K562 (cell line): ENCODE measurements around the gene LRP1-AS. TPM values are rescaled to one million over a fixed set of nuclear protein-coding genes. Genes with fewer than 3 reads are reported as not detected.

ENCODE experiments used
- ATAC-seq: fragments of 200-7000 bp; cut with Tn5 transposase; 3 replicates; pipeline ENCODE4 v1.9.1; 2020; ENCODE audit warnings: moderate library complexity
- BruUV-seq: library from RNA; stranded (reverse); fragments of 400-500 nt; replicated peaks from 2 replicates; lab custom pipeline; 2021; lab: Mats Ljungman, UMichigan
- CTCF ChIA-PET: fragments of 300-600 bp; formaldehyde crosslinking; extraction: SDS; loops from one replicate; lab custom pipeline; 2021; ENCODE audit warnings: low intra/inter-chr PET ratio; lab: Yijun Ruan, JAX
- POLR2A ChIA-PET: fragments of 300-600, 350-650 bp; sonication (Branson Sonifier 250); formaldehyde crosslinking; extraction: SDS; loops from one replicate; lab custom pipeline; 2021; ENCODE audit warnings: antibody characterized with exemption, inconsistent platforms; lab: Yijun Ruan, JAX
- DNase-seq, 4 experiments: peaks; one replicate each; pipeline versions ENCODE4 v3.0.0 to v3.0.0-alpha.2; 2011 to 2018; ENCODE audit warnings: low spot score in 3 of 4, mixed read lengths in 3 of 4; ENCODE audit errors: extremely low read depth in 1 of 4
- FAIRE-seq: peaks from 2 replicates; lab custom pipeline; 2011; peaks lifted over from hg19 to GRCh38; lab: Jason Lieb, UNC
- H2AFZ ChIP-seq: 2 replicates; pipeline ENCODE4 v1.6.0; 2011; ENCODE audit warnings: low read depth, low read length, control low read depth, inconsistent platforms
- H3K27ac ChIP-seq: fragments of 200-600 bp; 3 replicates; pipeline ENCODE4 v1.8.0; 2011; ENCODE audit warnings: low read depth, mild to moderate bottlenecking, control low read depth, inconsistent platforms, low read length, moderate library complexity, mixed read lengths; ENCODE audit errors: extremely low read depth
- H3K27me3 ChIP-seq, 2 experiments: fragments of 300-600 bp in 1 of 2; 2 replicates in 1 of 2; 3 replicates in 1 of 2; pipeline versions ENCODE4 v1.6.0 to v1.8.0; 2011; ENCODE audit warnings: inconsistent platforms in 2 of 2, low read length in 2 of 2, mild to moderate bottlenecking in 1 of 2, mixed read lengths in 1 of 2, moderate library complexity in 1 of 2; ENCODE audit not compliant: control insufficient read depth in 2 of 2, insufficient read depth in 2 of 2
- H3K36me3 ChIP-seq: fragments of 300-600 bp; 3 replicates; pipeline ENCODE4 v1.8.0; 2011; ENCODE audit warnings: mild to moderate bottlenecking, low read length, inconsistent platforms; ENCODE audit not compliant: control insufficient read depth, insufficient read depth
- H3K4me1 ChIP-seq, 2 experiments: fragments of 200-600 bp in 1 of 2; replicated peaks in 1 of 2; 2 replicates in 1 of 2; 3 replicates in 1 of 2; pipeline versions ENCODE4 v1.5.1 to v1.8.0; 2011; ENCODE audit warnings: inconsistent platforms in 2 of 2, low read length in 2 of 2, mild to moderate bottlenecking in 1 of 2, mixed read lengths in 1 of 2, moderate library complexity in 1 of 2; ENCODE audit not compliant: control insufficient read depth in 2 of 2, insufficient read depth in 2 of 2
- H3K4me2 ChIP-seq: 2 replicates; pipeline ENCODE4 v1.6.1; 2011; ENCODE audit warnings: low read length, control low read depth, inconsistent platforms, mixed read lengths; ENCODE audit not compliant: insufficient read depth
- H3K4me3 ChIP-seq: fragments of 200-600 bp; sonication (generic), shearing (Covaris generic); 2 replicates; pipeline ENCODE4 v1.5.1; 2016; ENCODE audit warnings: control low read depth, inconsistent platforms
- H3K79me2 ChIP-seq: fragments of 200-600 bp; 3 replicates; pipeline ENCODE4 v1.8.0; 2011; ENCODE audit warnings: low read length, inconsistent platforms; ENCODE audit not compliant: control insufficient read depth, insufficient read depth
- H3K9ac ChIP-seq, 2 experiments: 2 replicates each; pipeline versions ENCODE4 v1.6.0 to v1.6.1; 2011; ENCODE audit warnings: low read depth in 2 of 2, low read length in 2 of 2, control low read depth in 1 of 2, inconsistent platforms in 1 of 2, mild to moderate bottlenecking in 1 of 2, mixed read lengths in 1 of 2; ENCODE audit not compliant: insufficient read depth in 1 of 2
- H3K9me1 ChIP-seq: one replicate; pipeline ENCODE4 v1.6.0; 2011; ENCODE audit warnings: inconsistent platforms, mild to moderate bottlenecking, low read length, moderate library complexity; ENCODE audit not compliant: control insufficient read depth, insufficient read depth
- H3K9me3 ChIP-seq: replicated peaks from 2 replicates; pipeline ENCODE4 v1.5.1; 2011; ENCODE audit warnings: low read depth, low read length, inconsistent platforms; ENCODE audit not compliant: control insufficient read depth, insufficient read depth
- H4K20me1 ChIP-seq: replicated peaks from 2 replicates; pipeline ENCODE4 v1.6.1; 2011; ENCODE audit warnings: low read length, inconsistent platforms, mixed read lengths; ENCODE audit not compliant: control insufficient read depth, insufficient read depth
- CBFA2T3 ChIP-seq: fragments of 450-650 bp; IDR thresholded peaks from 2 replicates; pipeline ENCODE4 v1.6.1; 2017
- RAD21 ChIP-seq, 2 experiments: fragments of 250-450 bp in 1 of 2; fragments of 450-650 bp in 1 of 2; sonication (Bioruptor Pico) in 1 of 2; formaldehyde crosslinking in 1 of 2; IDR thresholded peaks in 1 of 2; conservative IDR thresholded peaks in 1 of 2; 2 replicates each; pipeline versions ENCODE4 v1.4.0 to v1.8.0; 2020 to 2022; ENCODE audit warnings: mild to moderate bottlenecking in 2 of 2, moderate library complexity in 1 of 2
- ZNF696 ChIP-seq: fragments of 250-450 bp; sonication (Bioruptor Pico); conservative IDR thresholded peaks from 2 replicates; pipeline ENCODE4 v1.4.0; 2020; ENCODE audit warnings: mild to moderate bottlenecking, moderate library complexity
- WGBS: fragments of 100-300 bp; shearing (Covaris generic); methylation state at CpG from one replicate; pipeline ENCODE4 v1.1.6; 2016; ENCODE audit warnings: low coverage, mixed read lengths; ENCODE audit not compliant: insufficient coverage; ENCODE audit errors: missing lambda C conversion rate; 5-methylcytosine and 5-hydroxymethylcytosine counted together
- in situ Hi-C: fragments of 300-500 bp; cut with MboI; formaldehyde crosslinking; loops from 4 replicates; pipeline ENCODE4 v1.15.0; 2018; ENCODE audit warnings: inconsistent platforms, mixed read lengths
- intact Hi-C: fragments of 100-400 bp; cut with micrococcal nuclease; formaldehyde crosslinking; loops from 2 replicates; pipeline ENCODE4 v1.14.2; 2022
- polyA plus RNA-seq, 8 experiments: library from polyadenylated mRNA; depleted of rRNA in 4 of 8; stranded (reverse) in 5 of 8; unstranded in 3 of 8; fragments of >200 nt; fragmentation: Nextera tagmentation in 2 of 8; fragmentation: Illumina TruSeq in 1 of 8; extraction: Ambion mirVana in 2 of 8; extraction: Trizol in 1 of 8; gene quantifications; 2 replicates each; pipeline versions ENCODE4 v1.2.1 to v1.2.3, GENCODE V29; 2011 to 2014; ENCODE audit warnings: inconsistent platforms in 1 of 8, missing spikeins in 1 of 8
- total RNA-seq, 7 experiments: library from RNA; depleted of rRNA in 6 of 7; stranded (reverse); fragments of >200 nt in 6 of 7; fragmentation: Illumina TruSeq in 2 of 7; extraction: Trizol in 2 of 7; gene quantifications; 2 replicates each; pipeline versions ENCODE4 v1.2.1 to v1.2.3, GENCODE V29; 2011 to 2021; ENCODE audit warnings: low replicate concordance in 1 of 7

Gene LRP1-AS
- total and polyA plus RNA-seq, 9 of the 15 experiments (the other 6 are each of a cell fraction or from before 2014, with no cell fraction given) = not detected

DNA sequence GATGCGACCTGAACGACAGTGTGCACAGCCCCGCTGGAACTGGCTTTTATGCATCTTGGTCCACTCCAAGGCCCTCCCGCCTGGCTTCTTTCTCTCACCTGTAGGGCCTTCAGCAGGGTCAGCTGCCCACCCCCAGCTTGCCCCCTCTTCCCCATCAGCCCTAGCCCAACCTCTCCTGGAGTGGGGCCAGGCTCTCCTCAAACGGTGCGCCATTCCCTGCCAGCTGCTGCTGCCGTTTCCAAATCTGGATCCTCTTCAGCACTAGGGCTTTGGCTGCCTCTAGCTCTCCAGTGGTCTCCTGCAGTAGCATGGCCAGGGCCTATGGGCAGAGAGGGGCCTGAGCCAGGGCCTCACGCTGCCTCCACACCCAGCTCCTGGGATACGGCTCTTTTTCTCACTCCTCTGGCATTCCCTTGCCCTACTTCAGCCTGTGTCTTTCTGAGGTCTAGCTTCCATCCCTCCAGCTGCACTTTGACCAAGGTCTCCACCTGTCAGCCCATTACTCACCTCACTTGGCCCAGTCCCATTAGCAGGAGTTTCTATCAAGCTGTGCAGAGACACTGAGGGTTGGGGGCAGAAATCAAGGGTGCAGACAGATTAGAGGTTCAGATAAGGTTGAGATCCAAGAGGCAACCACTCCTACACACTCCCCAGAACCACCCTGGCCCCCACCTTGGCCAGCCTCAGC, 41.3 kb downstream of the LRP1-AS start:
- Histone ChIP-seq H3K9me3 (no peaks in the 10 kb centered on the region), H3K9me1 (no peaks in the 10 kb centered on the region), H3K4me1 (peaks cover 31 to 64% of the 10 kb centered on the region in 2 experiments), H3K27ac (no peak overlapping the region), H3K79me2 (peaks cover 12% of the 10 kb centered on the region; the same call in 2 of the 3 replicates), H3K4me2 (no peak overlapping the region), H4K20me1 (no peaks in the 10 kb centered on the region), H2AFZ (no peak overlapping the region), H3K9ac (peak overlapping the region in 1 of 2 experiments; percentile 54; a peak in 2 of 4 replicates), H3K4me3 (no peak overlapping the region), H3K27me3 (no peaks in the 10 kb centered on the region), H3K36me3 (peaks cover 39% of the 10 kb centered on the region)
- BruUV-seq = no TSS peak
- intact Hi-C loops = no loop called here
- 90% methylated on average over 6 of the region's 9 CpGs for WGBS
- in situ Hi-C loops = no loop called here
- ATAC-seq (no peak), DNase-seq (peak in 1 of 4 experiments; percentile 7), FAIRE-seq (no peak)
- TF ChIP-seq CBFA2T3 (0 out of 2 replicates have a peak, but pooled peaks have one; percentile 5), ZNF696 (no peak), RAD21 (CRISPR knock-in tag; conservative IDR thresholded peaks at IDR 0.05 in 1 of 2, IDR thresholded peaks at IDR 0.05 in 1 of 2) (no peak)
- ChIA-PET CTCF (no interaction called here), POLR2A (interaction anchor here (0.6 to 2.2 kb wide), 4 partner anchors 10 to 89 kb away, joined by 3 to 7 read pairs (median 4); no protein-coding TSS in a partner anchor)
